Gastrocnemius medialis (tissue), 4 donors: ENCODE measurements around the gene NT5E. TPM values are rescaled to one million over a fixed set of nuclear protein-coding genes. Genes with fewer than 3 reads are reported as not detected.

Experiments used
- ATAC-seq, 2 donors: fragments of 150-250 bp; one replicate each; pipeline ENCODE4 v1.9.1; 2016
- DNase-seq, 2 donors: peaks; one replicate each; pipeline ENCODE4 v3.0.0-alpha.2; 2019
- H3K27ac ChIP-seq, 4 donors: fragments of 200-600 bp; sonication (generic); 1 replicate in 1 of 4; 2 replicates in 3 of 4; pipeline ENCODE4 v1.5.1; 2016 to 2018; ENCODE audit warnings: mild to moderate bottlenecking in 2 of 4, moderate library complexity in 1 of 4
- H3K27me3 ChIP-seq, 3 donors: fragments of 200-600 bp; sonication (generic) in 2 of 3; 1 replicate in 1 of 3; 2 replicates in 2 of 3; pipeline versions ENCODE4 v1.5.1 to v1.6.0; 2016 to 2019; ENCODE audit warnings: mild to moderate bottlenecking in 1 of 3, moderate library complexity in 1 of 3
- H3K36me3 ChIP-seq, 2 donors: fragments of 200-600 bp; sonication (generic) in 1 of 2; one replicate each; pipeline ENCODE4 v1.5.1; 2017 to 2018
- H3K4me1 ChIP-seq, 2 donors: fragments of 200-600 bp; sonication (generic) in 1 of 2; one replicate each; pipeline ENCODE4 v1.5.1; 2016 to 2017; ENCODE audit warnings: mild to moderate bottlenecking in 2 of 2
- H3K4me3 ChIP-seq, 4 donors: fragments of 200-600 bp; sonication (generic) in 3 of 4; 1 replicate in 1 of 4; 2 replicates in 3 of 4; pipeline ENCODE4 v1.5.1; 2016 to 2019; ENCODE audit warnings: mild to moderate bottlenecking in 2 of 4
- H3K9me3 ChIP-seq, 3 donors: fragments of 200-600 bp; sonication (generic) in 2 of 3; 1 replicate in 1 of 3; 2 replicates in 2 of 3; pipeline ENCODE4 v1.5.1; 2016 to 2019
- CTCF ChIP-seq, 5 experiments: fragments of 450-650 bp in 3 of 5; fragments of 200-600 bp in 2 of 5; sonication (generic) in 2 of 5; IDR thresholded peaks in 4 of 5; conservative IDR thresholded peaks in 1 of 5; 1 replicate in 4 of 5; 2 replicates in 1 of 5; pipeline ENCODE4 v1.5.1; 2016 to 2019; ENCODE audit warnings: antibody characterized with exemption in 5 of 5, mild to moderate bottlenecking in 3 of 5, moderate library complexity in 3 of 5
- POLR2A ChIP-seq, 2 donors: fragments of 450-650 bp; IDR thresholded peaks; one replicate each; pipeline ENCODE4 v1.6.1; 2017; ENCODE audit warnings: antibody characterized with exemption in 2 of 2, mild to moderate bottlenecking in 2 of 2, moderate library complexity in 2 of 2
- in situ Hi-C, 4 donors: fragments of 200-750 bp; cut with MboI; loops; one replicate each; pipeline versions ENCODE4 v1.15.0 to v1.8.0; 2017; ENCODE audit warnings: low sequenced_read_pairs in 4 of 4
- intact Hi-C: fragments of 100-400 bp; cut with DNase I; formaldehyde crosslinking; loops from one replicate; pipeline ENCODE4 v1.15.1; 2023; ENCODE audit warnings: low total_unique reads
- total RNA-seq, 4 donors: library from RNA; depleted of rRNA; stranded (reverse); fragments of >200 nt; gene quantifications; one replicate each; pipeline versions ENCODE4 v1.1.0 to v1.2.3, GENCODE V29; 2016

The NT5E gene
- total RNA-seq, 4 donors from 2014 or later = 0.82 to 4.3 (median 2.8) TPM

GRCh38 chr6:85455471-85456026 lies 5.7 kb downstream of the NT5E start:
- TF ChIP-seq POLR2A (IDR thresholded peaks at IDR 0.05) (no peak), CTCF (IDR thresholded peaks at IDR 0.05 in 4 of 5, conservative IDR thresholded peaks at IDR 0.05 in 1 of 5) (no peak)
- intact Hi-C loops (no loop called here), in situ Hi-C loops (no loop called here)
- Histone ChIP-seq H3K27ac (no peak overlapping the region), H3K9me3 (no peaks in the 10 kb centered on the region), H3K4me1 (peaks cover 0 to 3% of the 10 kb centered on the region in 2 donors), H3K27me3 (no peaks in the 10 kb centered on the region), H3K4me3 (no peak overlapping the region), H3K36me3 (no peaks in the 10 kb centered on the region)
- no peak for ATAC-seq
- no peak for DNase-seq

- ATAC-seq (no peak), DNase-seq (no peak)
- in situ Hi-C loops = no loop called here
- intact Hi-C loops = no loop called here
- Histone ChIP-seq H3K4me1 (peaks cover 6% of the 10 kb centered on the region in 2 donors), H3K27me3 (no peaks in the 10 kb centered on the region), H3K4me3 (no peak overlapping the region), H3K36me3 (no peaks in the 10 kb centered on the region), H3K9me3 (no peaks in the 10 kb centered on the region), H3K27ac (no peak overlapping the region)
- TF ChIP-seq CTCF (IDR thresholded peaks at IDR 0.05 in 4 of 5, conservative IDR thresholded peaks at IDR 0.05 in 1 of 5) (no peak), POLR2A (IDR thresholded peaks at IDR 0.05) (no peak)
Measured at GRCh38 chr6:85456782-85457181, 6.9 kb downstream of the NT5E start.

GRCh38 chr6:85458184-85458583 lies 8.3 kb downstream of the NT5E start:
- Histone ChIP-seq H3K9me3 (no peaks in the 10 kb centered on the region), H3K4me3 (no peak overlapping the region), H3K27ac (no peak overlapping the region), H3K27me3 (no peaks in the 10 kb centered on the region), H3K4me1 (peaks cover 7 to 9% of the 10 kb centered on the region in 2 donors), H3K36me3 (no peaks in the 10 kb centered on the region)
- ATAC-seq = no peak
- TF ChIP-seq POLR2A (IDR thresholded peaks at IDR 0.05) = no peak
- no peak for TF ChIP-seq CTCF (IDR thresholded peaks at IDR 0.05 in 4 of 5, conservative IDR thresholded peaks at IDR 0.05 in 1 of 5)
- in situ Hi-C loops = no loop called here
- no peak for DNase-seq
- intact Hi-C loops = no loop called here

GRCh38 chr6:85458782-85459181 lies 8.9 kb downstream of the NT5E start:
- no peak for ATAC-seq
- intact Hi-C loops = no loop called here

More at GRCh38 chr6:85458782-85459181, 8.9 kb downstream of the NT5E start:
- no peaks in the 10 kb centered on the region for H3K36me3 ChIP-seq
- H3K4me3 ChIP-seq = no peak overlapping the region
- peak overlapping the region in 2 of 4 donors; percentile 23 to 31 for H3K27ac ChIP-seq
- no peak for TF ChIP-seq POLR2A (IDR thresholded peaks at IDR 0.05)
- TF ChIP-seq CTCF (IDR thresholded peaks at IDR 0.05 in 4 of 5, conservative IDR thresholded peaks at IDR 0.05 in 1 of 5) = no peak
- no peak for DNase-seq
- H3K4me1 ChIP-seq = peaks cover 7 to 9% of the 10 kb centered on the region in 2 donors
- no peaks in the 10 kb centered on the region for H3K27me3 ChIP-seq
- in situ Hi-C loops = no loop called here
- H3K9me3 ChIP-seq = no peaks in the 10 kb centered on the region
